C4-2B (cell line): ENCODE results near the gene SCG2.

Experiments used
- ZFX ChIP-seq: fragments of 450-650 bp; IDR thresholded peaks from 2 replicates; pipeline ENCODE4 v1.6.1; 2017
- TF ChIP-seq, protein P1 (sequence below): fragments of 450-650 bp; conservative IDR thresholded peaks from 2 replicates; pipeline ENCODE4 v1.5.1; 2017; ENCODE audit warnings: mild to moderate bottlenecking

DNA sequence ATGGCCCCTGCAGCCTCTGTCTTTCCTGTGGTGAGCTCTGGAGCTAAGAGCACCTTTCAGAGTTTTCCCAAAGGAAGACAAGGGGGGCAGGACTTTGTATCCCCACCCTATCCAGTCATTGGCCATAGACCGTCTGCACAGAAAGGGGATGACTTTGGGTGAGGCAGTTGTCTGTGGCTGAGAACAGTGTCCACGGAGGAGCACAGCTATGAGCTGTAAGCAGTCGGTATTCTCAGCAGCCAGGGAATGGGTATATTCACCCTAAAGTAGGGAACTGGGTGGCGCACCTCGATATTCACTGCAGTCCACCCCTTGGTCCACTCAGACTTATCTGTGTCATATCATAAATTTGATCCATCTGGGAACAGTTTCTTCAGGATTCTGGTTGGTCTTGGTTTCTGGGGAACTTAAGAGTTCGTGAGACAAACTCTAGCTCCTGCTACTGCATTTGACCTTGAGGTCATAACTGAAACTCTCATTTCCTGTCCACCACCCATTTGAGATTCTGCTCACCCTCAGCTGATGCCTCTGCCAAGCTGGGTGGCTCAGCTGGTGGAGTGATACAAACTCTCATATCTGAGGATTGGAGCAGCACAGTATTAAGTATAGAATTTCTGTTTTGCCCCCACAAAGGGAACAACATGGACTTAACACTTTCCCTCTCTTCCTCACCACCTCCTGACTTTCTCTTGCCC, 45.2 kb upstream of the SCG2 start:
- TF ChIP-seq, protein P1, sequence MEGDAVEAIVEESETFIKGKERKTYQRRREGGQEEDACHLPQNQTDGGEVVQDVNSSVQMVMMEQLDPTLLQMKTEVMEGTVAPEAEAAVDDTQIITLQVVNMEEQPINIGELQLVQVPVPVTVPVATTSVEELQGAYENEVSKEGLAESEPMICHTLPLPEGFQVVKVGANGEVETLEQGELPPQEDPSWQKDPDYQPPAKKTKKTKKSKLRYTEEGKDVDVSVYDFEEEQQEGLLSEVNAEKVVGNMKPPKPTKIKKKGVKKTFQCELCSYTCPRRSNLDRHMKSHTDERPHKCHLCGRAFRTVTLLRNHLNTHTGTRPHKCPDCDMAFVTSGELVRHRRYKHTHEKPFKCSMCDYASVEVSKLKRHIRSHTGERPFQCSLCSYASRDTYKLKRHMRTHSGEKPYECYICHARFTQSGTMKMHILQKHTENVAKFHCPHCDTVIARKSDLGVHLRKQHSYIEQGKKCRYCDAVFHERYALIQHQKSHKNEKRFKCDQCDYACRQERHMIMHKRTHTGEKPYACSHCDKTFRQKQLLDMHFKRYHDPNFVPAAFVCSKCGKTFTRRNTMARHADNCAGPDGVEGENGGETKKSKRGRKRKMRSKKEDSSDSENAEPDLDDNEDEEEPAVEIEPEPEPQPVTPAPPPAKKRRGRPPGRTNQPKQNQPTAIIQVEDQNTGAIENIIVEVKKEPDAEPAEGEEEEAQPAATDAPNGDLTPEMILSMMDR: no peak
- TF ChIP-seq ZFX: no peak
